NCI-H146 treated with DMSO at 0.1 percent for 48 hours (cell line): Measurements from ENCODE around the gene NFATC3.
"Not testable (repeated sequence)": the region's sequence is repeated elsewhere in the genome, so short reads cannot be mapped to it uniquely, and the experiment has no call there.

Source experiments
- DNase-seq: peaks from one replicate; lab custom pipeline; 2025; ENCODE audit not compliant: unreplicated experiment; lab: John Stamatoyannopoulos, UW

Gene NFATC3

GRCh38 chr16:68088130-68088972, 3.2 kb downstream of the NFATC3 start:
- no peak for DNase-seq

GRCh38 chr16:68089067-68089466, 3.9 kb downstream of the NFATC3 start:
- DNase-seq: no peak

GRCh38 chr16:68090130-68090529, 5.0 kb downstream of the NFATC3 start:
- DNase-seq: no peak

GRCh38 chr16:68090533-68090932, 5.4 kb downstream of the NFATC3 start:
- no peak for DNase-seq

- peak; percentile 55 for DNase-seq
Measured at GRCh38 chr16:68091380-68092261, 6.5 kb downstream of the NFATC3 start.

- not testable (repeated sequence) for DNase-seq
Measured at GRCh38 chr16:68092275-68092674, 7.1 kb downstream of the NFATC3 start.

- DNase-seq: no peak
Measured at GRCh38 chr16:68093816-68094613, 8.8 kb downstream of the NFATC3 start.

- DNase-seq: no peak
Measured at GRCh38 chr16:68094614-68094934, 9.4 kb downstream of the NFATC3 start.

GRCh38 chr16:68096491-68096890, 11.3 kb downstream of the NFATC3 start:
- no peak for DNase-seq

- no peak for DNase-seq
Measured at GRCh38 chr16:68097088-68097487, 11.9 kb downstream of the NFATC3 start.

GRCh38 chr16:68097895-68098294, 12.7 kb downstream of the NFATC3 start:
- DNase-seq: no peak

GRCh38 chr16:68100488-68100887, 15.3 kb downstream of the NFATC3 start:
- no peak for DNase-seq

GRCh38 chr16:68105611-68106010, 20.4 kb downstream of the NFATC3 start:
- no peak for DNase-seq

GRCh38 chr16:68107230-68107928, 22.2 kb downstream of the NFATC3 start:
- not testable (repeated sequence) for DNase-seq

- DNase-seq: not testable (repeated sequence)
Measured at GRCh38 chr16:68109156-68109555, 24.0 kb downstream of the NFATC3 start.

GRCh38 chr16:68110611-68111010, 25.4 kb downstream of the NFATC3 start:
- not testable (repeated sequence) for DNase-seq

GRCh38 chr16:68111379-68111778, 26.2 kb downstream of the NFATC3 start:
- DNase-seq: no peak

GRCh38 chr16:68113059-68113761, 28.0 kb downstream of the NFATC3 start:
- no peak for DNase-seq

- DNase-seq: no peak
Measured at GRCh38 chr16:68113765-68114240, 28.6 kb downstream of the NFATC3 start.

GRCh38 chr16:68114939-68115338, 29.8 kb downstream of the NFATC3 start:
- not testable (repeated sequence) for DNase-seq
